ENCODE data around the gene AKR1B1.

The AKR1B1 gene

DNA sequence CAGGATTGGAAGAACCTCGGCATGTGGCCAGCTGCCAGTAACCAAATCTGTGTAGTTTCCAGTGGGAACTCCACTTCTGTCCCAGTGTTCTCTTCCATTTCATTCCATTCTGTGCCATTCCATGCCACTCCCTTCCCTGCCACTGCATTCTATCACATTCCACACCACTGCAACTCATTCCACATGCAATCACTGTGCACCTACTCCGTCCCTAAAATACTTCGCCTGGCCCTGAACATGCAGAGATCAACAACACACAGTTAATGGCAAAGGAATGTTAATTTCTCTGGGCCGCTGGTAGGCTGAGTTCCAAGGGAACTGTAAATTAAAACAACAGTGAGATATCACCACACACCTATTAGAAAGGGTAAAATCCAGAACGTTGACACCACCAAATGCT is 64.8 kb downstream of the AKR1B1 start:
- H3K4me1 ChIP-seq (ENCODE audit: low read length), result no peaks in the 10 kb centered on the region
- no peak overlapping the region for H3K4me3 ChIP-seq (ENCODE audit: low read length)
- H3K36me3 ChIP-seq (replicated peaks; ENCODE audit: insufficient read depth, low read length), result no peaks in the 10 kb centered on the region
- no peaks in the 10 kb centered on the region for H4K20me1 ChIP-seq (ENCODE audit: insufficient read depth, low read length)
- no peaks in the 10 kb centered on the region for H3K9me2 ChIP-seq (replicated peaks; ENCODE audit: insufficient read depth, low read length)
- no peaks in the 10 kb centered on the region for H3K9me3 ChIP-seq (replicated peaks; ENCODE audit: insufficient read depth, low read length)
- no peaks in the 10 kb centered on the region for H3K27me3 ChIP-seq (replicated peaks; ENCODE audit: insufficient read depth, low read length)
- H3K4me2 ChIP-seq (ENCODE audit: low read depth, low read length), result no peak overlapping the region
- no peak overlapping the region for H2AFZ ChIP-seq (ENCODE audit: low read length)
- no peaks in the 10 kb centered on the region for H3F3A ChIP-seq (ENCODE audit: insufficient read depth, low read length)
- H3K9ac ChIP-seq (ENCODE audit: low read length), result no peak overlapping the region
- DNase-seq, result no peak
- TF ChIP-seq, protein P1, sequence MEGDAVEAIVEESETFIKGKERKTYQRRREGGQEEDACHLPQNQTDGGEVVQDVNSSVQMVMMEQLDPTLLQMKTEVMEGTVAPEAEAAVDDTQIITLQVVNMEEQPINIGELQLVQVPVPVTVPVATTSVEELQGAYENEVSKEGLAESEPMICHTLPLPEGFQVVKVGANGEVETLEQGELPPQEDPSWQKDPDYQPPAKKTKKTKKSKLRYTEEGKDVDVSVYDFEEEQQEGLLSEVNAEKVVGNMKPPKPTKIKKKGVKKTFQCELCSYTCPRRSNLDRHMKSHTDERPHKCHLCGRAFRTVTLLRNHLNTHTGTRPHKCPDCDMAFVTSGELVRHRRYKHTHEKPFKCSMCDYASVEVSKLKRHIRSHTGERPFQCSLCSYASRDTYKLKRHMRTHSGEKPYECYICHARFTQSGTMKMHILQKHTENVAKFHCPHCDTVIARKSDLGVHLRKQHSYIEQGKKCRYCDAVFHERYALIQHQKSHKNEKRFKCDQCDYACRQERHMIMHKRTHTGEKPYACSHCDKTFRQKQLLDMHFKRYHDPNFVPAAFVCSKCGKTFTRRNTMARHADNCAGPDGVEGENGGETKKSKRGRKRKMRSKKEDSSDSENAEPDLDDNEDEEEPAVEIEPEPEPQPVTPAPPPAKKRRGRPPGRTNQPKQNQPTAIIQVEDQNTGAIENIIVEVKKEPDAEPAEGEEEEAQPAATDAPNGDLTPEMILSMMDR (IDR thresholded peaks at IDR 0.05; ENCODE audit: low read length), result no peak
- TF ChIP-seq EZH2phosphoT487 (IDR thresholded peaks at IDR 0.05; ENCODE audit: low read length) (no peak), EZH2 (optimal IDR thresholded peaks at IDR 0.05; ENCODE audit: low read depth, low read length) (no peak)
- H3K27ac ChIP-seq (ENCODE audit: low read length), result no peak overlapping the region
- no peaks in the 10 kb centered on the region for H3K79me2 ChIP-seq (ENCODE audit: low read length)
